Right atrium auricular region (tissue), 2 donors: ENCODE results near the gene SLAMF1. TPM values are rescaled to one million over a fixed set of nuclear protein-coding genes. Genes with fewer than 3 reads are reported as not detected.
"Not testable (repeated sequence)": the region's sequence is repeated elsewhere in the genome, so short reads cannot be mapped to it uniquely, and the experiment has no call there.

Experiments
- DNase-seq: peaks from one replicate; pipeline ENCODE4 v3.0.0-alpha.2; 2019; ENCODE audit warnings: low spot score
- H3K27ac ChIP-seq, 2 donors: fragments of 200-600 bp; sonication (generic); 1 replicate in 1 of 2; 2 replicates in 1 of 2; pipeline ENCODE4 v1.5.1; 2016 to 2019
- H3K27me3 ChIP-seq, 2 donors: fragments of 200-600 bp; sonication (generic); one replicate each; pipeline versions ENCODE4 v1.5.1 to v1.6.0; 2017 to 2019
- H3K36me3 ChIP-seq: fragments of 200-600 bp; sonication (generic); one replicate; pipeline ENCODE4 v1.5.1; 2016
- H3K4me1 ChIP-seq, 2 donors: fragments of 200-600 bp; sonication (generic); one replicate each; pipeline versions ENCODE4 v1.5.1 to v1.6.0; 2017 to 2019
- H3K4me3 ChIP-seq, 2 donors: fragments of 200-600 bp; sonication (generic); 1 replicate in 1 of 2; 2 replicates in 1 of 2; pipeline ENCODE4 v1.5.1; 2017 to 2019; ENCODE audit warnings: mild to moderate bottlenecking in 1 of 2, moderate library complexity in 1 of 2
- H3K9me3 ChIP-seq, 2 donors: fragments of 200-600 bp; sonication (generic); one replicate each; pipeline ENCODE4 v1.5.1; 2019
- CTCF ChIP-seq, 2 donors: fragments of 200-600 bp; sonication (generic); IDR thresholded peaks; one replicate each; pipeline ENCODE4 v1.5.1; 2019; ENCODE audit warnings: antibody characterized with exemption in 2 of 2
- total RNA-seq, 2 donors: library from RNA; depleted of rRNA; stranded (reverse); fragments of >200 nt; gene quantifications; one replicate each; pipeline ENCODE4 v1.1.0, GENCODE V29; 2016

Gene SLAMF1
- total RNA-seq, 2 donors from 2014 or later, result 0.11 to 0.31 TPM

- H3K9me3 ChIP-seq, result peaks cover 0 to 3% of the 10 kb centered on the region in 2 donors
- no peaks in the 10 kb centered on the region for H3K4me1 ChIP-seq
- no peak overlapping the region for H3K4me3 ChIP-seq
- DNase-seq, result no peak
- no peaks in the 10 kb centered on the region for H3K36me3 ChIP-seq
- no peaks in the 10 kb centered on the region for H3K27me3 ChIP-seq
- TF ChIP-seq CTCF (IDR thresholded peaks at IDR 0.05), result no peak
- H3K27ac ChIP-seq, result no peak overlapping the region
These were observed 78.8 kb downstream of the SLAMF1 start for GRCh38 chr1:160567858-160568682.

DNA sequence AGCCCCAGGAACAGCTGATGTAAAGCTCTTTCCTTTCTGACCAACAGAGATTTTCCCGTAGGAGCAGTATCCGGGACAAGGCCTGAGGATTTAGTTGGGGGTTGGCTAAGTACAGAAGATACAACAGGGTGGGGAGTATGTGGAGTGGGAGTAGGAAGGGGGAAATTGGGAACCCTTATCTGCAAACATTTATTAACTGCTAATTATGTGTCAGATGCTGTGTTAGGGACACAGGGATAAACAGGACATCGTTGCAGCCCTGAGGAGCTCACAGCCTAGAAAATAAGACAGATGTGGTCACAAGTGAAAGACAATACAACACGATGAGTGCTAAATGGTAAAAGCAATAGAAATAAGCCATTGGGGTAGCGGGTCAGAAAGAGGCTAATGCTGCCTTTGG, 79.5 kb downstream of the SLAMF1 start:
- peaks cover 0 to 10% of the 10 kb centered on the region in 2 donors for H3K9me3 ChIP-seq
- no peak overlapping the region for H3K4me3 ChIP-seq
- DNase-seq, result no peak
- no peaks in the 10 kb centered on the region for H3K36me3 ChIP-seq
- no peak for TF ChIP-seq CTCF (IDR thresholded peaks at IDR 0.05)
- H3K4me1 ChIP-seq, result no peaks in the 10 kb centered on the region
- no peaks in the 10 kb centered on the region for H3K27me3 ChIP-seq
- no peak overlapping the region for H3K27ac ChIP-seq

DNA sequence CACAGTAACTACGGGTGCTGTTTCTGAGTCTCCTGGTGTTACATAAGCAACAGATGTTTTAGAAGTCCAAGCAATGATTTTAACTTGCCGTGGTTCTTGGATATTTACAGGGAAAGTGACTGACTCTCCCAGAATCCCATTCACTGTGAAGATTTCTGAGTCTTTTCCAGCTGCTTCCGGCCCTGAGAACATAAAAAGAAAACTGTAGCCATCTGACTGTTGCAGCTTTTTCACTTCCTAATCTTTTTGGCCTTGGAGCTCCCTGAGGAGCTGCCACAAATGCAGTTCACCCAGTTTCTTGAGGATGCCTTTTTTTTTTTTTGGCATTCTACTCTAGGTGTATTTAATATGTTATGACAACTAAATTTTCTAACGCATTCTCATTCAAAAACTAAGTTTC, 81.3 kb downstream of the SLAMF1 start:
- Histone ChIP-seq H3K27ac (no peak overlapping the region), H3K27me3 (no peaks in the 10 kb centered on the region), H3K36me3 (no peaks in the 10 kb centered on the region), H3K9me3 (peaks cover 0 to 12% of the 10 kb centered on the region in 2 donors), H3K4me3 (no peak overlapping the region), H3K4me1 (no peaks in the 10 kb centered on the region)
- TF ChIP-seq CTCF (IDR thresholded peaks at IDR 0.05), result no peak
- no peak for DNase-seq

- H3K27me3 ChIP-seq, H3K4me3 ChIP-seq, DNase-seq, H3K27ac ChIP-seq, H3K36me3 ChIP-seq, H3K4me1 ChIP-seq: not testable (repeated sequence)
- peaks cover 0 to 12% of the 10 kb centered on the region in 2 donors for H3K9me3 ChIP-seq
These were observed 83.6 kb downstream of the SLAMF1 start for GRCh38 chr1:160563230-160563629.

DNA sequence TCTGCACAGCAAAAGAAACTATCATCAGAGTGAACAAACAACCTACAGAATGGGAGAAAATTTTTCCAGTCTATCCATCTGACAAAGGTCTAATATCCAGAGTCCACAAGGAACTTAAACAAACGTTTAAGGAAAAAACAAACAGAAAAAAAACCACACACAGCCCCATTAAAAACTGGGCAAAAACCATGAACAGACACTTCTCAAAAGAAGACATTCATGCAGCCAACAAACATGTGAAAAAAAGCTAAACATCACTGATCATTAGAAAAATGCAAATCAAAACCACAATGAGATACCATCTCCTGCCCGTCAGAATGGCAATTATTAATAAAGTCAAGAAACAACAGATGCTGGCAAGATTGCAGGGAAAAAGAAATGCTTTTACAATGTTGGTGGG, 84.1 kb downstream of the SLAMF1 start:
- H3K27me3 ChIP-seq, H3K27ac ChIP-seq, H3K4me3 ChIP-seq, H3K4me1 ChIP-seq, DNase-seq, H3K36me3 ChIP-seq: not testable (repeated sequence)
- H3K9me3 ChIP-seq, result peaks cover 0 to 12% of the 10 kb centered on the region in 2 donors

- no peaks in the 10 kb centered on the region for H3K4me1 ChIP-seq
- no peaks in the 10 kb centered on the region for H3K36me3 ChIP-seq
- H3K27me3 ChIP-seq, result no peaks in the 10 kb centered on the region
- no peak for TF ChIP-seq CTCF (IDR thresholded peaks at IDR 0.05)
- H3K27ac ChIP-seq, result no peak overlapping the region
- DNase-seq, result no peak
- H3K9me3 ChIP-seq, result peaks cover 0 to 12% of the 10 kb centered on the region in 2 donors
- H3K4me3 ChIP-seq, result no peak overlapping the region
These were observed 86.0 kb downstream of the SLAMF1 start for GRCh38 chr1:160560806-160561205.
